ACC112 (cell line): Measurements from ENCODE around the gene TMTC4.
"Not testable (repeated sequence)": the region's sequence is repeated elsewhere in the genome, so short reads cannot be mapped to it uniquely, and the experiment has no call there.

Source experiments
- H2AFZ ChIP-seq: fragments of 200-600 bp; sonication (generic); one replicate; pipeline ENCODE4 v1.6.0; 2017; ENCODE audit warnings: antibody characterized with exemption, low read length; ENCODE audit not compliant: unreplicated experiment
- H3K27ac ChIP-seq: fragments of 200-600 bp; sonication (generic); 2 replicates; pipeline ENCODE4 v1.5.1; 2014; ENCODE audit warnings: low read depth, mild to moderate bottlenecking, antibody characterized with exemption, low read length, moderate library complexity
- H3K27me3 ChIP-seq: fragments of 200-600 bp; sonication (generic); 2 replicates; pipeline ENCODE4 v1.6.1; 2014; ENCODE audit warnings: mild to moderate bottlenecking, antibody characterized with exemption, low read length, moderate library complexity, mixed read lengths; ENCODE audit not compliant: insufficient read depth
- H3K36me3 ChIP-seq: fragments of 200-600 bp; sonication (generic); 2 replicates; pipeline ENCODE4 v1.6.1; 2016; ENCODE audit warnings: mild to moderate bottlenecking, antibody characterized with exemption, low read length, moderate library complexity, mixed read lengths; ENCODE audit not compliant: insufficient read depth
- H3K4me1 ChIP-seq: fragments of 200-600 bp; sonication (generic); one replicate; pipeline ENCODE4 v1.6.1; 2016; ENCODE audit warnings: low read length, mixed read lengths; ENCODE audit not compliant: insufficient read depth, unreplicated experiment, control insufficient read depth
- H3K4me3 ChIP-seq: fragments of 200-600 bp; sonication (generic); 2 replicates; pipeline ENCODE4 v1.5.1; 2014; ENCODE audit warnings: mild to moderate bottlenecking, low read depth, low read length
- H3K79me2 ChIP-seq: fragments of 200-600 bp; sonication (generic); one replicate; pipeline ENCODE4 v1.6.0; 2016; ENCODE audit warnings: low read length; ENCODE audit not compliant: control insufficient read depth, unreplicated experiment, insufficient read depth

TMTC4 gene

DNA sequence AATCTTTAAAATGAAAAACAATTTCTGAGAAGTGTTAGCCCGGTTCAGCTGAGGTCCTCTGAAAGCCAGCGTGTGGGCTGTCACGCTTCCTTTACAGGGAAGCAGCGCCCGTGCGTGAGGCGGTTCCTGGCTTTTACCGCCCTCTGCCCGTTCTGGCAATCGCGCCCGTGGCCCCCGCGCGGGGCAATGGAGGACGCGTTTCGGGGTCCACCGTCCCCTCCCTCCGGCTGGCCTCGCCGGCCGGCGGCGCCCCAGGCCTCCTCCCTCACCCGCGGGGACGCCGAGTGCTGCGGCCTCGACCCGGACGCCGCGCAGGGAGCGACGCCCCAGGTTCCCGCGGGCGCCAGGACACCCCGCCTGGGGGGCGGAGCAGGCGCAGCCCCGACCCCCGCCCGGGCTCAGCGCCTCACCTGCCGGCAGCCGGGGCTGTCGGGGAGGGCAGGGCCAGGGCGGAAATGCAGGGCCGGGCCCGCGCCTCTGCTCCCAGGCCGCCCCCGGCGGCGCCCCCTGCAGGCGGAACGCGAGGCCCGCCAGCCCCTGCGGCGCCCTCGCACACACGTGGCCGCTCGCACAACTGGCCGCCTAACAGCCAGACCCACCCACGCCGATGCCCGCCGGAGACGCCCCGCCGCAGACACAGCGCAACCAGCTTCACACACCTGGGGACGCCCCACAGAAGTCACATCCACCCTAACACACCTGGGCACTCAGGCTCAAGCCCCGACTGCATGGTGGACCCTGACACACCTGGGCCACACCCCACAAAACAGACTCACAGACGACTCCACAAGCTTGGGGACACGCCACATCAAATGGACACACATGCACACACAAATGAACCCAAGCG is 86.0 kb downstream of the TMTC4 start, which contains the start of gene GGACT:
Gene GGACT, minus strand, starts transcription at position 459 of the 847 bp plus-strand sequence. CDS start 56,198 bp downstream, outside the sequence.
- Histone ChIP-seq H2AFZ (peak within 1 kb of the TSS; percentile 99), H3K79me2 (no peaks in the 10 kb centered on the region), H3K4me1 (peaks cover 6% of the 10 kb centered on the region), H3K27me3 (no peaks in the 10 kb centered on the region), H3K27ac (peak within 1 kb of the TSS; percentile 30; the same call in 1 of the 2 replicates), H3K4me3 (peak within 1 kb of the TSS; percentile 94), H3K36me3 (no peaks in the 10 kb centered on the region)

DNA sequence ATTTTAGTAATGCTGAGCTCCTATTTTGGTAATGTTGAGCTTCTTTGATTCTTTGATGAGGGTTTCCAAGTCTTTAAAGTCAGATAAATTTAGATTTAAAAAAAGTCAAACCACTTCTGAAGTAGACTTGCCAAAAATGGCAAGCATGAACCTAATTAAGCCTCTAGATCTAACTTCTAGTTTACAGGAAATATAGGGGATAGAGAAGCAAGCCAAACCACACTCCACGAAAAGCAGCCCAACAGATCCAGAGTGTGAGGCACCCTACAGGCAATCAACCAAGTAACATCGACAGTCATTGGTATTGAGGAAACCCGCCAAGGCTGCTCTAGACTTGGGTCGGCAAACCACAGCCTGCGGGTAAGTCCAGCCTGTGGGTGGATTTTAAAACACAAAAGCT is 89.7 kb downstream of the TMTC4 start:
- Histone ChIP-seq H3K79me2 (no peaks in the 10 kb centered on the region), H3K36me3 (peaks cover 9% of the 10 kb centered on the region), H3K27me3 (no peaks in the 10 kb centered on the region), H3K4me1 (peaks cover 6% of the 10 kb centered on the region), H3K4me3 (no peak overlapping the region), H3K27ac (no peak overlapping the region), H2AFZ (no peak overlapping the region)

DNA sequence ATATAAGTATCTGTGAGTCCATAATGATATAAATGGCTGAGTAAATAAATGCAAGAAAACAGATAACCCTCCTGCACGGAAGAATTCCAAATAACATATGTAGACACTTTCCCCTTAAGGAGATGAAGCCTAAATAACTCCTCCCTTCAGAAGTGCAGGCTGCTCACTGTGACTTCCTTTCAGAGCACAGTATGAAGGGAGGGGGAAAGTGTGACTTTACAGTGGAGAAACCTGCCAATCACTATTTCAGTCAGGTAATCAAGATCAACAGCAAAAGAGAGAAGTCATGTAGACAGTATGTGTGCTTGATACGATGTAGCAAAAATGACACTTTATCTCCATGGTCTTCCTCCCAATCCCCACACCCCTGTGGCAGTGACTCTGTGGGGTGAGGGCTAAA is 93.1 kb downstream of the TMTC4 start:
- Histone ChIP-seq H3K79me2 (no peaks in the 10 kb centered on the region), H3K4me3 (no peak overlapping the region), H3K27ac (no peak overlapping the region), H3K4me1 (no peaks in the 10 kb centered on the region), H2AFZ (no peak overlapping the region), H3K36me3 (peaks cover 9% of the 10 kb centered on the region), H3K27me3 (no peaks in the 10 kb centered on the region)

DNA sequence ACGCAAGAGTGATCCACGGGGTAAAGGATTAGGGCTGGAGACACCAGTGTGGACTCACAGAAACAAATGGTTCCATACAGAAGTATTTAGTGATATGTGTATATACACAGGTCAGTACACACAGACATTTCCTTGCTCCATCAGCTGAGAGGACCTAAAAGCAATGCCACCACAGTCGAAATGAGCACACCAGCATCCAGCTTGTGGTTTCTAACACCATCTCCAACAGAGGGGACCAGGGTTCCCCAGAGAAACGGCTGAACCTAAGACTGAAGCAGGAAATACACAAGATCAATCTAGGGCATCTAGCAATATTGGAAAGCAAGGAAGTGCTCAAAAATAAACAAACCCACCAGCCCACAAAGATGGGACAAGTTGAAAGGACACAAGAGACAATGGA is 93.6 kb downstream of the TMTC4 start:
- Histone ChIP-seq H3K27ac (no peak overlapping the region), H2AFZ (no peak overlapping the region), H3K4me1 (no peaks in the 10 kb centered on the region), H3K27me3 (no peaks in the 10 kb centered on the region), H3K36me3 (peaks cover 9% of the 10 kb centered on the region), H3K79me2 (no peaks in the 10 kb centered on the region), H3K4me3 (no peak overlapping the region)

DNA sequence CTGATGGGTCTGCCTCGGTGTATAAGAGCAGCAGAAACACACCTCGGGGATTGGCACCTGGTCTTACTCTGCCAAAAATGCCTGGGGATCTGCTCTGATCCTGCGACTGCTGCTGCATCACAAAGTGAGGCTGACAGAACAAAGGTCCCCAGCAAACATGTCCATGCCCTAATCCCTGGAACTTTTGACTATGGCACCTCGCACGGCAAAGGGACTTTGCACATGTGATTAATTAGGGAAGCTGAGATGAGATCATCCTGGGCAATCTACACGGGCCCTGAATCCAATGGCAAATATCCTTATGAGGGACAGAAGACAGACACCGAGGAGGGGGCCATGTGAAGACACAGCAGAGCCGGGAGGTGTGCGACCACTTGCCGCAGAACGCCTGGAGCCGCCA is 94.5 kb downstream of the TMTC4 start:
- peaks cover 9% of the 10 kb centered on the region for H3K36me3 ChIP-seq
- H3K27me3 ChIP-seq = no peaks in the 10 kb centered on the region
- H3K4me1 ChIP-seq = no peaks in the 10 kb centered on the region
- H3K4me3 ChIP-seq = no peak overlapping the region
- no peak overlapping the region for H2AFZ ChIP-seq
- no peaks in the 10 kb centered on the region for H3K79me2 ChIP-seq
- H3K27ac ChIP-seq = no peak overlapping the region

DNA sequence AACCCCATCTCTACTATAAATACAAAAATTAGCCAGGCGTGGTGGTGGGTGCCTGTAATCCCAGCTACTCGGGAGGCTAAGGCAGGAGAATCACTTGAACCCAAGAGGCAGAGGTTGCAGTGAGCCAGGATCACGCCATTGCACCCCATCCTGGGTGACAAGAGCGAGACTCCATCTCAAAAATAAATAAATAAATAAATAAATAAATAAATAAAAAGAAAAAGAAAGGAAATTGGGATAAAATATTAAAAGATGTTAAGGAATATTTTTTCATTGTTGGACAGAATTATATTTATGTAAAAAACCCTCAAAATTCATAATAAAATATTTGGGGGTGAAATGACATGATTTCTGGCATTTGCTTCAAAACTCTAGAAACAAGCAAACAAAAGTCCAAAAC is 97.4 kb downstream of the TMTC4 start:
- not testable (repeated sequence) for H3K36me3 ChIP-seq, H3K79me2 ChIP-seq, H3K4me3 ChIP-seq, H2AFZ ChIP-seq, H3K27me3 ChIP-seq, H3K27ac ChIP-seq, H3K4me1 ChIP-seq

DNA sequence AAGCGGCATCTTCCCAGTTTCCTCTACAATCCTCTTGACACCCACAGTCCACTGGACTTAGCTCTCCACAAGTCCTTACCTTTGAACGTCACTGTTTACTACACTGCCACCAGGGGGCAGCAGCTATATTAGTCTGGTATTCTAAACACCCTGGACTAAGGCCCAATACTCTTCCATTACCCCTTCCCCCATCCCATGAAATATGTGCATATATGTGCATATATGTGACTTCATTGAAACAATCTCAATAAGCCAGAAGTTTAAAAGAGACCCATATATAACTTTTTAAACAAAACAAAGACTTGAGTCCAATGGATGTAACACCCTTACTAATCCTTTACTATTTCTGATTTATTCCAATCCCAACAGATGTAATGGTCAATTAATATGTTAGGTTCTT is 101.5 kb downstream of the TMTC4 start:
- H3K4me1 ChIP-seq = no peaks in the 10 kb centered on the region
- H3K27ac ChIP-seq = no peak overlapping the region
- H2AFZ ChIP-seq = no peak overlapping the region
- no peaks in the 10 kb centered on the region for H3K79me2 ChIP-seq
- no peak overlapping the region for H3K4me3 ChIP-seq
- no peaks in the 10 kb centered on the region for H3K27me3 ChIP-seq
- no peaks in the 10 kb centered on the region for H3K36me3 ChIP-seq

DNA sequence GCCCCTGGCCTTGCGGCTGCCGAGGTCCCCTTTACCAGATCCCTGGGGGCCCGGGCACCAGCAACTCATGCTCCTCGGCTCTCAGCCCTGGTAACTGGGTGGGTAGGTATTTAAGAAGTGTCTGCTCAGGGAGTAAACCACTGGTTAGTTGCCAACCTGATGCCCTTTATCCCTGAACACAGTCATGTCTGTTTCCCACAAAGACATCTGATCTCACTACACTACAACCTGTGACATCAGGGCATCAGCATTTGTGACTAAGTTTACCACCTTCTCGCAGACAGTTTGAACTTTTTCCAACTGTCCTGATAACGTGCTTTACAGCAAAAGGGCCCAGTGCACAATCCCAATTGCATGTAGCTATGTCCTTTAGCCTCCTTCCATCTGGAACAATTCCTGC is 108.1 kb downstream of the TMTC4 start:
- H3K27ac ChIP-seq = no peak overlapping the region
- no peaks in the 10 kb centered on the region for H3K36me3 ChIP-seq
- no peaks in the 10 kb centered on the region for H3K79me2 ChIP-seq
- H3K4me1 ChIP-seq = no peaks in the 10 kb centered on the region
- H3K27me3 ChIP-seq = no peaks in the 10 kb centered on the region
- no peak overlapping the region for H3K4me3 ChIP-seq
- H2AFZ ChIP-seq = no peak overlapping the region

DNA sequence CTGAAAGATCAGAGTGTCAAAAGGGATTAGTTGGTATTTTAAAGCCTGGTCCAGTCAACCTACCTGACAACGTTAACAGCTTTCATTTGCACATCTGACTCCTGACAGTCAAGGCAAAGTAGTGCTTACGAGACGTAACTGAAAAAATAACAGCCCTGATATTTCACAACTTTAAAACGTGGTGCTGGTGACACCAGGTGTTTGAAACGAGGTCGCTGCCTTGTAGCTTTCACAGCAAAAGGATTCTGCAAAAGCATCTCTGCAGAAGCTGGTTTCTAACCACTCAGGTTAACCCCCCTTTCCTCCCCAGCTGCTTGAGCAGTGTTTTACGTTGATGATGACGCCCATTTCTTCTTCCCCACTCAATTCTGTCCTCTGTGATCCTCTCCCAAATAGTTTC is 109.3 kb downstream of the TMTC4 start:
- H3K27me3 ChIP-seq = no peaks in the 10 kb centered on the region
- no peak overlapping the region for H3K4me3 ChIP-seq
- no peaks in the 10 kb centered on the region for H3K79me2 ChIP-seq
- no peaks in the 10 kb centered on the region for H3K4me1 ChIP-seq
- no peaks in the 10 kb centered on the region for H3K36me3 ChIP-seq
- H2AFZ ChIP-seq = no peak overlapping the region
- H3K27ac ChIP-seq = no peak overlapping the region

DNA sequence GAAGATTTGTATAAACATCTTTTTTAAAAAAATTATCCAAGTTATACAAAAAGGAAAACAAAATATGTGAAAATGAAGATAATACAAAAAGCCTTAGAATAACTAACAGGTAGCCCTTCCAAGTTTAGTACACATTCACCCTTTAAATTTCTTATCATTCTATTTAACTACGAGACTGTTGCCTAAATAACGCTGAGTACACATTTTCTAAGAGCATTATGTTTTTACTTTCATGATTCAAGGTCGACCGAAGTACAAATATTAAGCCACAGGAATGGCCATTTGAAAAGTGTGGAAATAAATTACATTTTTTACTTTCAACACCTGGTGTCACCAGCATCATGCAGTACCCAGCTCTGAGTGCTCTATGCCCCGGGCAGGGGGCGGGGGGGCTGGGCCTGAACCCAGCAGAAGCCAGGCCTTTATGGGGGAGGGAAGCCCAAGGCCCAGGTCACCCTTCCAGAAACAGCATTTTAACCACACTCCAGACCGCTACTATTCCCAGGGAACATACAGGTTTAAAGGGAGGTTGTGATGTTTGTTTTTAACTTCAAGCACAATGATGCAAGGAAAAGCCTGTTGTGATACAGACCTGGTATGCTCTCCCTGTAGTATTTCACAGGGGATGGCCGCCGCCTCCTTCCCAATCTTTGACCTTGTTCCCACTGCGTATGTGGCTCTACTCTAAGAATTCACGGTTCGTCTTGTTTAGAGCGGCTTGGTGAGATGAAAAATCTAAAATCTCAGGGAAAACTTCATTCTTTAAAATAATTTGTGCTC is 110.0 kb downstream of the TMTC4 start:
- Histone ChIP-seq H3K36me3 (no peaks in the 10 kb centered on the region), H3K4me1 (no peaks in the 10 kb centered on the region), H3K27me3 (no peaks in the 10 kb centered on the region)

DNA sequence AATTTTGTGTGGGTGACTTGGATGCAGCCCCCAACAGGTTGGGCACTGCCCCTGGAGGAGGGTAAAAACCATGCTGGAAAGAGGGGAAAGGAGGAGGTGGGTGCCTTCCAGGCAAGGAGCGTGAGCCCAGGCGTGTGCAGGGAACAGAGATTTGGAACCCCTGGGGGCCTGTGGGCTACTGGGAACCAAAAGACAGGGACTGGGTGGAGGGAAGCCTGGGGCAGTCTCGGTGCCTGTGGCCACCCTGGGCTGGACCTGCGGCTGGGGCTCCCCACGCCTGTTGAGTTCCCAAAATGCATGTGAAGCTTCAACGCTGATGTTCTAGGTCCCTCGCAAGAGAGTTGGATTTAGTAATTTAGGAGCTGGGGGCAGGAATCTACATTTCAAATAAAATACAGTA is 110.8 kb downstream of the TMTC4 start:
- Histone ChIP-seq H2AFZ (no peak overlapping the region), H3K79me2 (no peaks in the 10 kb centered on the region), H3K4me1 (no peaks in the 10 kb centered on the region), H3K27me3 (no peaks in the 10 kb centered on the region), H3K4me3 (no peak overlapping the region), H3K36me3 (no peaks in the 10 kb centered on the region), H3K27ac (no peak overlapping the region)

More for the DNA sequence above, 110.0 kb downstream of the TMTC4 start:
- Histone ChIP-seq H3K4me3 (no peak overlapping the region), H3K79me2 (no peaks in the 10 kb centered on the region), H3K27ac (no peak overlapping the region), H2AFZ (no peak overlapping the region)
